SU-DHL-6 (cell line): ENCODE measurements around the gene RITA1.

ENCODE experiments used
- H2AFZ ChIP-seq: fragments of 200-600 bp; sonication (generic); 2 replicates; pipeline ENCODE4 v1.6.1; 2014; ENCODE audit warnings: low read depth, mild to moderate bottlenecking, moderate library complexity, mixed read lengths, antibody characterized with exemption, low read length; ENCODE audit not compliant: severe bottlenecking
- H3F3A ChIP-seq: fragments of 200-600 bp; shearing (Covaris generic); 2 replicates; pipeline ENCODE4 v1.6.0; 2016; ENCODE audit warnings: antibody characterized with exemption, mild to moderate bottlenecking; ENCODE audit not compliant: insufficient read depth
- H3K27ac ChIP-seq: fragments of 200-600 bp; sonication (generic); 2 replicates; pipeline ENCODE4 v1.5.1; 2016; ENCODE audit warnings: low read depth, mild to moderate bottlenecking, low read length, moderate library complexity, mixed read lengths
- H3K27me3 ChIP-seq: fragments of 200-600 bp; sonication (generic), shearing (Covaris generic); 2 replicates; pipeline ENCODE4 v1.6.0; 2014; ENCODE audit warnings: mild to moderate bottlenecking, low read length
- H3K36me3 ChIP-seq: fragments of 200-600 bp; sonication (generic); 2 replicates; pipeline ENCODE4 v1.6.1; 2014; ENCODE audit warnings: mild to moderate bottlenecking, low read length, mixed read lengths
- H3K4me2 ChIP-seq: fragments of 300-600, 200-600 bp; shearing (Covaris generic), sonication (generic); 2 replicates; pipeline ENCODE4 v1.6.0; 2014; ENCODE audit warnings: low read length, low read depth, mild to moderate bottlenecking; ENCODE audit not compliant: poor library complexity, severe bottlenecking
- H3K4me3 ChIP-seq: fragments of 200-600 bp; sonication (generic); 2 replicates; pipeline ENCODE4 v1.5.1; 2014; ENCODE audit warnings: antibody characterized with exemption, low read length, mild to moderate bottlenecking, mixed read lengths; ENCODE audit not compliant: insufficient read depth, poor library complexity, severe bottlenecking
- H3K79me2 ChIP-seq: fragments of 200-600 bp; sonication (generic); 2 replicates; pipeline ENCODE4 v1.6.1; 2014; ENCODE audit warnings: mild to moderate bottlenecking, low read length, moderate library complexity; ENCODE audit not compliant: insufficient read depth
- H3K9ac ChIP-seq: fragments of 200-600 bp; sonication (generic); 2 replicates; pipeline ENCODE4 v1.7.0; 2014; ENCODE audit warnings: mild to moderate bottlenecking, low read length
- H3K9me2 ChIP-seq: fragments of 200-600 bp; sonication (generic); replicated peaks from 2 replicates; pipeline ENCODE4 v1.6.1; 2014; ENCODE audit warnings: low read length; ENCODE audit not compliant: insufficient read depth
- H3K9me3 ChIP-seq: fragments of 200-600 bp; sonication (generic); 2 replicates; pipeline ENCODE4 v1.6.1; 2014; ENCODE audit warnings: low read length, mixed read lengths; ENCODE audit not compliant: insufficient read depth
- H4K20me1 ChIP-seq: fragments of 200-600 bp; sonication (generic); 2 replicates; pipeline ENCODE4 v1.6.1; 2014; ENCODE audit warnings: low read depth, mild to moderate bottlenecking, antibody characterized with exemption, low read length, moderate library complexity, mixed read lengths
- CTCF ChIP-seq: fragments of 200-600 bp; sonication (generic); IDR thresholded peaks from one replicate; pipeline ENCODE4 v1.5.1; 2017; ENCODE audit warnings: antibody characterized with exemption, mild to moderate bottlenecking, low read length, moderate library complexity; ENCODE audit not compliant: insufficient read depth, poor library complexity, severe bottlenecking
- EZH2phosphoT487 ChIP-seq: fragments of 200-600 bp; sonication (generic), shearing (Covaris generic); conservative IDR thresholded peaks from 2 replicates; pipeline ENCODE4 v1.6.1; 2018; ENCODE audit warnings: mild to moderate bottlenecking, antibody characterized with exemption, low read length, moderate library complexity, mixed read lengths

Gene RITA1

GRCh38 chr12:113184900-113185179, 681 bp upstream of the RITA1 start:
- Histone ChIP-seq H4K20me1 (no peaks in the 10 kb centered on the region), H3K9me2 (no peaks in the 10 kb centered on the region), H3K27ac (peak overlapping the region; percentile 86), H3K9ac (peak overlapping the region; percentile 81), H3K27me3 (no peaks in the 10 kb centered on the region), H3K36me3 (0 out of 2 replicates have a peak, but pooled peaks cover 9% of the 10 kb centered on the region), H2AFZ (peak overlapping the region; percentile 5), H3K4me2 (peak overlapping the region; percentile 91), H3K9me3 (no peaks in the 10 kb centered on the region), H3K4me3 (peak overlapping the region; percentile 81), H3F3A (peaks cover 16% of the 10 kb centered on the region), H3K79me2 (peaks cover 75% of the 10 kb centered on the region)
- TF ChIP-seq EZH2phosphoT487 = no peak
- no peak for TF ChIP-seq CTCF

GRCh38 chr12:113186033-113186365, 478 bp downstream of the RITA1 start:
- Histone ChIP-seq H3K27ac (peak overlapping the region; percentile 86), H4K20me1 (no peaks in the 10 kb centered on the region), H3K9me2 (no peaks in the 10 kb centered on the region), H2AFZ (peak overlapping the region; percentile 37), H3F3A (peaks cover 16% of the 10 kb centered on the region), H3K36me3 (0 out of 2 replicates have a peak, but pooled peaks cover 9% of the 10 kb centered on the region), H3K4me3 (peak overlapping the region; percentile 81), H3K4me2 (peak overlapping the region; percentile 91), H3K9me3 (no peaks in the 10 kb centered on the region), H3K27me3 (no peaks in the 10 kb centered on the region), H3K9ac (peak overlapping the region; percentile 81), H3K79me2 (peaks cover 73% of the 10 kb centered on the region)
- TF ChIP-seq EZH2phosphoT487 = no peak
- TF ChIP-seq CTCF = no peak

GRCh38 chr12:113186666-113187325, 1.3 kb downstream of the RITA1 start:
- peak overlapping the region; percentile 86 for H3K27ac ChIP-seq
- H3K4me2 ChIP-seq = peak overlapping the region; percentile 91
- H3K27me3 ChIP-seq = no peaks in the 10 kb centered on the region
- H3K9me2 ChIP-seq = no peaks in the 10 kb centered on the region
- peak overlapping the region; percentile 81 for H3K4me3 ChIP-seq
- no peak overlapping the region for H2AFZ ChIP-seq
- H3K9ac ChIP-seq = peak overlapping the region; percentile 81
- no peaks in the 10 kb centered on the region for H4K20me1 ChIP-seq
- H3K79me2 ChIP-seq = peaks cover 65% of the 10 kb centered on the region
- 0 out of 2 replicates have a peak, but pooled peaks cover 9% of the 10 kb centered on the region for H3K36me3 ChIP-seq
- no peaks in the 10 kb centered on the region for H3K9me3 ChIP-seq
- peaks cover 16% of the 10 kb centered on the region for H3F3A ChIP-seq
- no peak for TF ChIP-seq CTCF
- TF ChIP-seq EZH2phosphoT487 = no peak
